Activated CD4-positive, alpha-beta T cell treated with anti-CD3 and anti-CD28 coated beads, Interleukin-2, amount 50 U/mL, for 4 hours (primary cell): ENCODE measurements around the gene SNX15.

ENCODE experiments used
- DNase-seq, 2 experiments: peaks; one replicate each; pipeline ENCODE4 v3.0.0-alpha.2; 2020

SNX15 gene

DNA sequence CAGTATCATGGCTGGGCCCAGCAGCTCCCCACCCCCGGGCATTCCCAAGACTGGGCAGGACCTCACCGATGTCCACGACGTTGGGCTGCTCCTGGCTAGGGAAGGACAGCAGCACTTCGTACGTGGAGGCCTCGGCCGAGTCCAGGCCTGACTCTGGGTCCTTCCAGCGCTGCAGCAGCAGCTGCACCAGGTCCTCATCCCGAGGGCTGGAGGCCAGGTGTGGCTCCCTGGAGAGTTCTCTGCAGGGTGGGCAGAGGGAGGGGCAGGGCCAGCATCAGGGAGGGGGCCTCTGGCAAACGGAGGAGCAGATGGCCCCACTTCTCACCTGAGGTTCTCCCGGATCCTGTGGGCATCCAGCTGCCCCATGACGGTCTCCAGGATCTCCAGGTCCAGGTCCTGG is 30.8 kb downstream of the SNX15 start:
- no peak for DNase-seq

DNA sequence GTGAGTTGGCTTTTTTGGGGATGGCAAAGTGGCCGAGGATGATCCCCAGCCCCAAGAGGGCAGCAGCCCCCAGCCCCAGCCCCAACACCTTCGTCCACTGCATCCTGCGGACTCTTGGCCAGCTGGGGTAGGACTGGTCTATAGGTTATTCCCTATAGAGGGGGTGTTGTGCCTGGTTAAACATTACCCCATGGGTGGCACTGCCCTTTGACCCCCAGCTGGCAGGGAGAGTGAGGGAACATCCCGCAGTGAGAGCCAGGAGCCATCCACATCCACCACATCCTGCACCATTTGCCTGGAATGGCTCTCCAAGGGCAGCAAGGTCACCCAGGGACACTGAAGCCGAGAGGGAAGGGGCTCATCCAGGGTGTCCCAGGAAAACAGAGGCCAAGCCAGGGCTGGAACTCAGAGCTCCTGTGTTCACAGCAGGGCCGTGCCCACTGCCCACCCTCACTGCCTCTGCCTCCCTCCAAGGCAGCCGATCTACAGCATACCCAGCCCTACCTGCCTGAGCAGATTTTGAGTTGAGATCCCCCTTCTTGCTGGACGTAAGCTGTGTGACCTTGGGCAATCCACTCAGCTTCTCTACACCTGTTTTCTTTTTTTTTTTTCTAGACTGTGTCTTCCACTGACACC is 31.3 kb downstream of the SNX15 start, which contains the start of gene NAALADL1:
TSS of gene NAALADL1 (minus strand) at position 135 of the 636 bp plus-strand sequence. CDS start at position 103, 32 bp downstream.
- DNase-seq = no peak

DNA sequence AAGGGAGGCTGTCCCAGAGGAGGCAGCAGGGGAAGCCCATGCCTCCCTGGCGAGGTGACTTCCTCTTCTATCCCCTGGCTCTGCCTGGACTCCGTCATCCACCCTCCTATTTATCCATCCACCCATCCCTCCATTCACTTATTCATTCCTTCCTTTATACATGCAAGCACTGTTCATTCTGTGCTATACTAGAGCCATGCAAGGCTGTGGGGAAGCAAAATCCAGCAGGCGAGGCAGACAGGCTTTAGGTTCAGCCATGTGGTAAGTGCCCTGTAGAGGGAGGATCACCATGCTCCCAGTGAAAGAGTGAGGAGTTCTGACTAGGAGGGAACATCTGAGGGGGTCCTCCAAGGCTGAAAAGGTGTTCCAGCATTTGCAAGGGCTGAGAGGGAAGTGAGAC is 32.3 kb downstream of the SNX15 start:
- DNase-seq = no peak

DNA sequence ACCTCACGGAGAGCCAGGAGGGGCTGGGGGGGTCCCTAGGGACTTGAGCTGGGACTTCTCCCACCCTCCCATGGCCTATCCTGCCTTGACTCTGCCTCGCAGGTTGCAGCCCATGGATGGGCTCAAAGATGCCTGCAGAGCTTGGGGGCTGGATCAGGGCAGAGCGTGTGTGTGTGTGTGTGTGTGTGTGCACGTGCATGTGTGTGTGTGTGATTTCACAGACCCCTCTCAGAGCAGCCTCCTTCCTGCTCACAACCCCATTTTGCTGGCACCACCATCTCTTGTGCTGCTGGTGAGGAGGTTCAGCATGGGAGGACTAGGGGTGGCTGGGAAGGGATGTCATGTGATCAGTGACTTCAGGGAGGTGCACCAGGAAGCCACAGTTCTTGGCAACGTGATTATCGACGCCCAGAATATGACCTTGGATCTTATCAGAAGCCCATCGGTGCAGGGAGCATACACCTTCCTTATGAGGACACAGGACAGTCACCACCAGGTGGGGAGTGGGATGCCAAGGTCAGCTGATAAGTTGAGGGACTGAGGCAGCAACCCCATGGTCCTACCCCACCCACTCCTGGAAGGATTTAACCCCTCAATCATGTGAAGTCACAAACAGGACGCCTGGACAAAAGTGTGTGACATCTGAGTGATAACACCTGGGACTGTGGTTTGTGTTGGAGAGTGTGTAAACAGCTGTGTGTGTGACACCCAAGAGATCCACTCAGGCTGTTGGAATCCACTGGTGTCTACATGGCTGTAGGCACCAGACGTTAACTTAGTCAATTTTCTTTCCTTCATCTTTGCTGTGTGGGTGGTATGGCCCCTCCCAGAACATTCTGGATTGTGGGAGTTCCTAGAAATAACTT is 33.0 kb downstream of the SNX15 start:
- no peak for DNase-seq

DNA sequence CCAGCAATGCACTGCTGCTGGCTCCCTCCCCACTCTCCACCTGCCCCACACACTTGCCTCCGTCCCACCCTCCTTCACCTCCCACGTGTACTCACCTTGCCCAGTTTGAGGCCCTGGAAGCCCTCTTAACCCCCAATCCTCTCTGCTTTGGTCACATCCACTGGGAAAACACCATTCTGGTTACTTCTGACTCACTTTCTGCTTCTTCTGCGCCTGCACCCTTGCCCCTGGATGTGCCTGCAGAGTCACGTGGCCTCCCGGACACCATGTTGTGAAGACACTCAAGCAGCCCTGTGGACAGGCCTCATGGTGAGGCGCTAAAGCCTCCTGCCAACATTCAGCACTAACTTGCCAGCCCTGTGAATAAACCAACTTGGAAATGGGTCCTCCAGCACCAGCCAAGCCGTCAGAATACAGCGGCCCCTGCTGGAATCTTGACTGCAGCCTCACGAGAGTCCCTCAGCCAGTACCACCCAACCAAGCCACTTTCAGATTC is 33.7 kb downstream of the SNX15 start:
- no peak for DNase-seq

DNA sequence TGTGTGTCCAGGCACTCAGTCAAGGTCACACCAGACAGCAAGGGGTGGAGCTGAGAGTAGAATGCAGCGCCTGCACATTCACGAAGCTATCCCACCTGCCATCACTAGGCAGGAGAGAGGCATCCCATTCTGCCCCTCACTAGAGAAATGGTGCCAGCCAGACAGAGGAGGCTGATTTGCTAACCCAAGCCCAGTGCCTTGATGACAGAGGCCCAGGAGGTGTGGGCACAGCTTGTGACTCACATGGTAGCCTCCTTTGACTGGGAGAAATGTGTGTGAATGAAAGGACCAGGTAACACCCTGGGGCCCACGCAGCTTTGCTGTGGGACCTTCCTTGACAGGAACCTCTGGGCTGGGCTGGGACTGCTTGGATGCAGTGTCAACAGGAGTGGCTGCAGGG is 36.3 kb downstream of the SNX15 start:
- no peak for DNase-seq

DNA sequence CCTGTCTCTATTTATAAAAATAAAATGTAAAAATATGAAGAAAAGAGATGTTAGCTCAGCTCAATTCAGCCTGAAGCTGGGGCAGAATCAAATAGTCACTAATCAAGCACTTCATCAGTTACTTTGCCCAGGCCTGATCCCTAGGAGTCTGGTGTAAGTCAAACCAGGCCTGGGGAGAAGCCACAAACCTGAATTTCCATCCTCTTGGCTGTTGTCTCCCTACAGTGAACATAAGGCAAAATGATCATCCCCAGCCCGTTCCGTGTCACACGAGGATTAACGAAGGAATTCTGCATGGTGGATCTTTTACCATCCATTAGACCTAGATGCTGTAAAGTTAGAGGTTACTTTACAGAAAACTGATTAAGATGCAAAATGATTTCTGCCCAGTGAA is 37.6 kb downstream of the SNX15 start:
- DNase-seq = no peak

DNA sequence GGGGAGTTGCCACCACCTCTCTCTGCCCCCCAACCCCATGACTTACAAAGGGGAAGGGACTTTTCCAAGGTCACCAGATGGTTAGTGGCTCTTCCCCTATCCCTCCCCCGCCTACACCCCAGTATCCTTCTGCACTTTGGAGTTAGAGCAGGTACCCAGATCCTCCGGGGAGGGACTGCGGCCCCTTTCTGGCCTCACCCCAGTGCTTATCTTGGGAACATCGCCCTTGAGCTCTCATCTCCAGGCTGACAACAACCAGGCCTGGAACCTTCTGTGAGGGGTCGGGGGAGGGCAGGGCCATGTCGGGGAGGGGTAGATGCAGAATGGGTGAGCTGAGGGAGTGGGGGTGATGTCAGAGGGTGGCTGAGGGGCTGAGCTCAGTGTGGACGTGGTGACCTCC is 38.6 kb downstream of the SNX15 start:
- DNase-seq = no peak

DNA sequence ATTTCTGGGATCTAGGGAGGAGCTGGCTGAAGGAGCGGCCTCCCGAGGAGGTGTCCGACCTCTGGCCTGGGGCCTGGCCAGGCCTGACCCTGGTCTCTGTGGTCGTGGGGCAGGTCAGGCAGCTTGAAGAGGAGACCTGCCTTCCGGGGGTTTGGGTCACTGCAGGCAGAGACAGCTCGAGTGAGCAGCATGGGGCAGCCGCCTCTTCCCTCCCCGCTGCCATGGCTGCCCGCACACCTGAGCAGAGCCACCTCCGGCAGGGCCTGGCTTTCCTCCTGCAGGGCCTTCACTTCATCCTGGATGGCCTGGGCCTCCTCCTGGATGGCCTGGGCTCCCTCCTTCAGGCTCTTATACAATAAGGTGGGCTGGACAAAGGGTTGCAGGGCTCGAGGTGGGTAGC is 39.1 kb downstream of the SNX15 start:
- DNase-seq = no peak

DNA sequence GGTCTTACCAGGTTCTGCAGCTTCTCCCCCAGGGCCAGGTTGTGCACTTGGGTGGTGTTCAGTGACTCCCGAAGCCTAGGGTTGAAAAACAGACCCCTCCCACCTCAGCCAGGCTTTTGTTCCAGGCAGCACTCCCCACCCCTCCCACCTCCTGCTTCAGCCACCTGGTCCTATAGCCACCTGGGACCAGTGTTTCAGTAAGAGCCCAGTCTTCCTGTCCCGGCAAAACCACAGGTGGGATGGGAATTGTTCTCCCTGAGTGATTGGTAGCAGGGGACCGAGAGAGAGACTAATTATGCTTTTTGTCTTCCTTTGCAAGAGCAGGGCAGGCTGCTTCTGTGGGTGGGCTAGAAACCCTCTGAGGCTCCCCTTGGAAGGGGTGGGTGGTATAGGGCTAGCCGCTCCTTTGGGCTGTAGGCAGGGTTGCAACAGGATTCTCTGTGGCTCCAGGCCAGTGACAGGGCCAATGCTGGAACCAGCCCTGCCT is 39.6 kb downstream of the SNX15 start:
- DNase-seq = no peak

DNA sequence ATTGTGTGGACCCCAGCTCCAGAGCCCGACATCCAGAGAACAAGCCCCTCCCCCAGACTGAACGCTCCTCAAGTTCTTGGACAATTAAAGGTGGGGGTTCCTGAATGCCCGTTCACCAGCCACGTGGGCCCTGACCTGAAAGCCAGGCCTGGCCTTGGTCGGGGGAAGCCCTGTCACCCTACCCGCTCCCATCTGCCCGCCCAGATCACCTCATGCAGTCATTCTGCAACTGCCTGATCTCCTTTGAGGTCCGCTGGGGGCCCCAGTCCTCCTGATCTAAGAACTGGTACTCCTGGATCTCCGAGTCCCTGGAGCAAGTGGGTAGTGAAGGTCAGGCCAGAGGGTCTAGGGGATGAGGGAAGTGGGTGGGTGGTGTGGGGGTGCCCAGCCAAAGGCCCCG is 40.2 kb downstream of the SNX15 start:
- DNase-seq = no peak

DNA sequence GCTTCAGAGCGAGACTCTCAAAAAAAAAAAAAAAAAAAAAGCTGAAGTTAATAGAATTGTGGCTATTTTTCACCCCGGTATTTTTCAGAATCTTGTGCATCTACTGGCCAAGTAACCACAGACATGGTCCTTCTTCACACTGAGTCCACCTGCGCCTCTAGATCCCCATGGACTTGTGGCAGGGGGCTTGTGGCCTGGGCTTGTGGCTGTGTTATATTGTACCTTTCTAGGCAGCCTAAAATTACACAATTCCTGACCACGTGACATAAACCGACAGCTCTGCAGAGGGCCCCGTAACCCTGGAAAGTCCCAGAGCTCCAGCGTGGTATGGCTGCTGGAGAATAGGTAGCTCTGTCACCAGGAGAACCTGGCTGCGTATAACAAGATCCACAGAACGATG is 42.0 kb downstream of the SNX15 start:
- no peak for DNase-seq

DNA sequence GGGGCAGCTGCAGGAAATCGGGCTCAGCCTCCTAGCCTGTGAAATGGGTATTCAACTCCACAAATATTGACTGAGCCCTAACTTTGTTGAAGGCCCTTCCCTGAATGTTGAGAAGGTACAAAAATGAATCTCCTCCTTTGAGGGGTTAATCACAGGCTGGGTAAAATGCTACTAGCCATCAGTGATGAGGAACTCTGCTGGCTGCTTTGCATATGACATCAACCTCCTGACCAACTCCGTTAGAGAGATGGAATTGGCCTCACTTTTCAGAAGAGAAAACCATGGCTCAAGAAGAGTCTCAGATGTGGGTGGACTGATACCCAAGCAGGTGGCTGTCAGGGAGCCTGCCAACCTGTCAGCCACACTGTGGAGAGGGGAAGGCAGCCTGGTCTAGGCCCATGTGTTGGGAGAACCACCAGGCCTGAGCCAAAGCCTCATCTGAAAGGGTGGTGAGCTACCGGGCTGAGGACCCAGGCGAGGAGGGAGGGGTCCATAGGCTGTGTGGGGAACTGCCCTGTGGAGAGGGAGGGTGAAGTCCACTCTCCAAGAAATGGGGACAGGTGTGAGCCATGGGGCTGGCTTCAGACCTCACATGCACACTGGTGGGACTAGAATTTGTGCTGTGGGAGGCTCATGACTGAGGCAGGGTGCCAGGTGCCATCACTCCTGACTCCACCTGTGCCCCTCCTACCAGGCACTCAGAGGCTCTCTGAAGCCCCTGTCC is 44.8 kb downstream of the SNX15 start:
- no peak for DNase-seq

DNA sequence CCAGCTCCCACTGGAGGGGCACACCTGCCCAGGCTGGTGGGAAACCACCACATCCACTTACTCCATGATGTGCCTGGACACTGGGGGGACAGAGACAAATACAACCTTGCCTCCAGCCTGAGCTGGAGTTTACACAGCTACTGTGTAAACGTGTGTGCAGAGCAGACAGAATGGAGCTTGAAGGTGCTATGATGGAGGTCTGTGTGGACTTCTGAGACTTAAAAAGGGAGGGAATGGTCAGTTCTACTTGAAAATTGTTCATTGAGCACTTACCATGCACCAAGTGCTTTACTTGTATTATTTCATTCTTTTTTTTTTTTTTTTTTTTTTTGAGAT is 45.4 kb downstream of the SNX15 start:
- no peak for DNase-seq

DNA sequence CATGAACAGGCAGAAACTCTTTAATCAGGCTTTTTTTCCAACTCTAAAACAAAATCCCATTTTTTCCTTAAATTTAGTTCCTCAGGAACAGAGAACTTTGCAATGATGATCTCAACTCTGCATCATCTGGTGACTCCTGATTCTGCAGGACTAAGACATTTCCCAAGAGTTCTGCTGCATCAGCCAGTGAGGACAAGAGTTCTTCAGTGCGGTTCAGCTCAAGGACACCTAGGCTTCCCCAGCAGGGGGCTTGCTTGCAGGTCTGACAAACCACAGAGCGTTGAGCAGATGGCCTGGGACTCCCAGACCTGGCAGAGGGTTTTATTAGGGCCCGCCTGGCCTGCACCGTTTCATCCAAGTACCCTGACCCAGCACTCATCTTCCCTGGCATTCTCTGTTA is 50.2 kb downstream of the SNX15 start:
- DNase-seq = no peak

DNA sequence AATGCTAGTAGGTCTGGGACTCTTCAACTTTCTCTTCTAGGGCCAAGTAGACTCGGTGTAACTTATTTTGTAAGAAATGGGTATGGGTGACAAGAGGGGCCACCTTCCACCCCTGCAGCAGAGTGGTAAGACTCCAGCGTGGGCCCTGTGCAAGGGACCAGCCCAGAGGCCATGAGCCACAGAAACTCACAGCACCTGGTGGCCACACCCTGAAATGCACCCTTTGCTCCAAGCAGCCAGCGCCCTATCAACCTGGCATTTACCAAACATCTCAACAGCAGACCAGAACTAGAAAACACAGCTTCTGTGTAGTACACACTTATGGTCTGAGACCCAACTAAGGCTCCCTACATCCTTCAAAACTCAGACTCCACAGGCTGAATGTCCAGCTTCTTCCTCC is 50.9 kb downstream of the SNX15 start:
- DNase-seq = peak; percentile 73 to 74

DNA sequence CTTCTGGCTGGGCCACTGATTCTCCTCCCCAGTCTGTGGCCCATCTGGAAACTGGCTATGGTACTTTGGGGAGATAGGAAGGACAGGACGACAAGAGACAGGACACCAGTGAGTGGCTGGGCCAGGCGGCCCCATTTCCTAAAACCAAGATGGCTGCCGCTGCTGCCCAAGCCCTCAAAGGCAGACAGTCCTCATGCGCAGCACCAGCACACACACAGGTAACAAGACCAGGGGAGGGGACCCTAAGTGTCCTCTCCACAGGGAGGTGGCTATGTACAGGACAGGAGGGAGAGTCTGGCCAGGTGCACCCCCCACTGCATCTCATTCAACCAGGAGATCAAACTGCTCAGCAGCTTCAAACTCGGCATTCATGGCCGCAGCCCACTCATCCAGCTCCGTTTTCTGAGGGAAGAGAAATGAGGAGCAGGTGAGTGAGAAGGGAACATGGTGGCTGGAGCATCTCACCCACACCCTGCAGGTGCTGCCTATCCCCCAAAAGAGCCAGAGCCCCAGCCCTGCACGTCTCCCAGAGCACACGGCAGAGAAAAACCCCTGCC is 51.6 kb downstream of the SNX15 start:
- DNase-seq = no peak

DNA sequence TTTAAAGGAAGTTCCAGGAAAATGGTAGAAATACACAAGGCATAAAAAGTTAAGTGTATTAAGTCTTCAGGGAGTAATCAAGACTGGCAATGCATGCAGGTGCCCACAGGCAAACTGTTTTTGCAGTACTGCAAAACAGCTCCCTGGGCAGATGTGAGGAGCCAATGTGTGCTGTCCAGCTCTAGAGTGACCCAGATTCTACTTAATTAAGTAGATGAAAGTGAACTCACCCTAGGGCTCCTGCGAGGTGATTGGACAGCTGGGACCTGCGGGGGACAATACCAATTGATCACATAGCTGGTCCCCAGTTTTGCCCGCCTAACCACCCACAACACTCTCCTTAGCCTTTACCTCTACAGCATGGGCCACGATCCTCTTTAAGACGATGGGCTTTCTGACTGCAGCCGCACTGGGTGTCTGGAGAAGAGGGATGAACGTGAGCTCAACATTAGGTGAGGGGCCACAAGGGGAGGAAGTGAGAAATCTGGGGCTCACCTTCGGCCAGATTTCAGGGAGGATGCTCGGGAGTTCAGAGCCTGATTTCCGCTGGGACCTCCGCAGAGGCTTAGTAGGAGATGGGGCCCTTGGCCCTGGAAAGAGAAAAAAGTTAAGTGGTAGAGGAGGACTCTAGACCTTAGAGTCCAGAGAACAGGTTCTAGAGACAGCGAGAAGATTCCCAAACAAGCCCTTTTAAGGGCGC is 56.0 kb downstream of the SNX15 start:
- DNase-seq = no peak

DNA sequence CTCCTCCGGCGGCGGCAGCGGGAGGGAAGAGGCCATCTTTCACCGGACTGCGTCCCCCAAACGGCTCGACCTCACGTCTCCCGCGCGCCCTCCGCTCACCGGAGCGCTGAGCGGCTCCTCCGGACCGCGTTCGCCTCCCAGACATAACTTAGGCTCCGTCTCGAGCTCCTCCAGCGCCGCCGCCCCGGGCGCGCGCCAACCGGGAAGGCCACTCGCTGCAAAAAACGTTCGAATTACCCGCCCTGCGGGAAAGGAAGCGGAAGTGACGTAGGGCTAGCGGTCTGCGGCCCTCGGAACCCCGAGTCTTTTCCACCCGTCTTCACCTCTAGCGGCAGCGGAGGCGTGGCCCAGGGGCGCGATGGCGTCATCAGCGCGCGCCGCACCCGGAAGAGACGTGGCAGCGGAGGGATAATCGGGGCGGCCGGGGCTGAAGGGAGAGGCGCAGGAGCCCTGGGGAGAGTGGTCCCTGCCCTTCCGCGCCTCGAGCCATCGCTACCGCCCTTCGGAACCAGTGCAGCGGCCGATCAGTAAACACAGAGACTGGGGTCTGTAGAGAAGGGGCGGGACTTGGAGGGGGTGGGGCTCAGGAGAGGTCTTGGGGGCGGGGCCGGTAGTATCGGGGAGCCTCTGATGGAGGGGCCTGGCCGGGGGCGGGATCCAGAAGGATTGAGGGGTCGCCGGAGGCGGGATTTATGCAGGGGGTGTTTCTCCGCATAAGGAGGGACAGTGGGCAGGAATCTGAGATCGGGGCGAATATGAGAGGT is 56.8 kb downstream of the SNX15 start, which contains the start of the genes CDCA5 and ZFPL1:
TSS of gene CDCA5 (minus strand) at position 207 of the 764 bp plus-strand sequence. CDS start at position 145, 62 bp downstream.
TSS of gene ZFPL1 (plus strand) at position 389 of the 764 bp plus-strand sequence. CDS start 477 bp downstream, outside the sequence.
- peak; percentile 92 for DNase-seq

DNA sequence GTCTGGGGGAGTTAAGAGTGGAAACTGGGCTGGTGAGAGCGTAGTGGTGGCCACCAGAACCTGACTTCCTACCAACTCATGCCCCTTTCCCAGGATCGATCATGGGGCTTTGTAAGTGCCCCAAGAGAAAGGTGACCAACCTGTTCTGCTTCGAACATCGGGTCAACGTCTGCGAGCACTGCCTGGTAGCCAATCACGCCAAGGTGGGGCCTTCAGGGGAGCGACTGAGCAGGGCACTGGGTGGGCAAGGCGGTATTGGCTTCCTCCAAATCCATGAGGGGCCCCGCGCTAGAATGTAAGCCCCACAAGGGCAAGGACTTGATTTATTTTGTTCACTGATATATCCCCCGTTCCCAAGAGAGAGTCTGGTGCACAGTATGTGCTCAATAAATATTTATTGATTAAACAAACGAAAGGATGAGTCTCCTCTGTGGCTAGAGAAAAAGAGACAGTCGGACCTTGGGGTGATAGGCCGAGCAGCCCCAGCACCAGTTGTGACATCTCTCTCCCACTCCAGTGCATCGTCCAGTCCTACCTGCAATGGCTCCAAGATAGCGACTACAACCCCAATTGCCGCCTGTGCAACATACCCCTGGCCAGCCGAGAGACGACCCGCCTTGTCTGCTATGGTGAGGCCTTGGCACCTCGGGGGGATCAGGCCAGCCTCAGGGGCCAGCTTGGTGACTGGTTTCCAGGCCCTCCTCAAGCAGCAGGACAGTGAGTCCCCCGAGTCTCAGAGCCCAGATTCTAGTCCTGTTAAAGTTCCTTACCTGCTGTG is 57.5 kb downstream of the SNX15 start:
- DNase-seq = no peak

DNA sequence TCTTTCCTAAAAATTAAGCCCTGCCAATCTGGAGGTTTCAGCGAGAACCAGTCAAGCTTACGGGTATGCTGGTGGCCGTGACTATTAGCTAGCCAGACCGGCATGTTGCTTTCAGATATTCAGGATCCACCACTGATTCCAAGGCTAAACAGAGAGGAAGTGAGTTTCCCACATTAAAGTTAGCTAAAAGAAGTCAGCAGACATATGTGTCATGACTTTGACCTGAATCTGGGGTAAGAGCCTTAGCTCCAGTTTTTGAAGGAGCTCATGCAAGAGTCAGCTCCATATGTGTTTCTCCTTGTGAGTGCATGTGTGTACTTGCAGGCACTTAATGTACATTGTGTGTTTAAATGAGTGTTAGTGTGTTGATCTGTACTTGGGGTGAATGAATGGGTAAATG is 58.2 kb downstream of the SNX15 start:
- no peak for DNase-seq
